HepG2 (cell line): Measurements from ENCODE around the gene HIPK2. TPM values are rescaled to one million over a fixed set of nuclear protein-coding genes. Genes with fewer than 3 reads are reported as not detected.

Experiments
- KDM2A ChIP-seq: sonication (generic); formaldehyde crosslinking; IDR thresholded peaks from 2 replicates; pipeline ENCODE4 v1.4.0; 2020; ENCODE audit warnings: low read depth, missing genetic modification reagents, borderline replicate concordance
- MIER2 ChIP-seq: IDR thresholded peaks from 2 replicates; pipeline ENCODE4 v1.6.1; 2016; ENCODE audit warnings: missing biosample characterization, missing genetic modification reagents
- WIZ ChIP-seq: sonication (generic); formaldehyde crosslinking; IDR thresholded peaks from 2 replicates; pipeline ENCODE4 v1.5.1; 2020; ENCODE audit warnings: mild to moderate bottlenecking, missing genetic modification reagents
- ZMYM4 ChIP-seq: sonication (generic); formaldehyde crosslinking; IDR thresholded peaks from 2 replicates; pipeline ENCODE4 v1.8.1; 2023; ENCODE audit warnings: mild to moderate bottlenecking, missing genetic modification reagents
- ZNF382 ChIP-seq: sonication (generic); formaldehyde crosslinking; IDR thresholded peaks from 2 replicates; pipeline ENCODE4 v1.5.0; 2020; ENCODE audit warnings: missing genetic modification reagents, mild to moderate bottlenecking, borderline replicate concordance
- ZNF660 ChIP-seq: sonication (generic); formaldehyde crosslinking; IDR thresholded peaks from 2 replicates; pipeline ENCODE4 v1.5.1; 2020; ENCODE audit warnings: mild to moderate bottlenecking, low read depth, missing genetic modification reagents, borderline replicate concordance
- polyA plus RNA-seq, 8 experiments: library from polyadenylated mRNA; depleted of rRNA in 3 of 8; stranded (reverse) in 7 of 8; unstranded in 1 of 8; fragments of >200 nt; fragmentation: Illumina TruSeq in 4 of 8; extraction: Trizol in 4 of 8; gene quantifications; 2 replicates each; pipeline versions ENCODE4 v1.2.1 to v1.2.3, GENCODE V29; 2011 to 2016; ENCODE audit warnings: low read depth in 4 of 8, missing spikeins in 1 of 8, mixed read lengths in 1 of 8; ENCODE audit not compliant: insufficient read depth in 1 of 8
- total RNA-seq, 5 experiments: library from RNA; depleted of rRNA; stranded (reverse); fragments of >200 nt; fragmentation: Illumina TruSeq; extraction: Trizol; gene quantifications; 2 replicates each; pipeline ENCODE4 v1.2.3, GENCODE V29; 2016; ENCODE audit warnings: low read depth in 1 of 5
- TF ChIP-seq, protein P1 (sequence below): sonication (generic); formaldehyde crosslinking; IDR thresholded peaks from 2 replicates; pipeline ENCODE4 v1.9.0; 2021; ENCODE audit warnings: mild to moderate bottlenecking, missing genetic modification reagents
- TF ChIP-seq, protein P2 (sequence below): fragments of 450-650 bp; IDR thresholded peaks from 2 replicates; pipeline ENCODE4 v1.6.1; 2016
- TF ChIP-seq, protein P3 (sequence below): sonication (generic); formaldehyde crosslinking; IDR thresholded peaks from 2 replicates; pipeline ENCODE4 v1.5.1; 2020; ENCODE audit warnings: missing genetic modification reagents, mild to moderate bottlenecking, borderline replicate concordance
- TF ChIP-seq, protein P4 (sequence below): sonication (generic); formaldehyde crosslinking; conservative IDR thresholded peaks from 2 replicates; pipeline ENCODE4 v1.8.0; 2022; ENCODE audit warnings: low read depth, missing genetic modification reagents
- TF ChIP-seq, protein P5 (sequence below): sonication (generic); formaldehyde crosslinking; conservative IDR thresholded peaks from 2 replicates; pipeline ENCODE4 v1.8.1; 2023; ENCODE audit warnings: missing genetic modification reagents
- TF ChIP-seq, protein P6 (sequence below): sonication (generic); formaldehyde crosslinking; IDR thresholded peaks from 2 replicates; pipeline ENCODE4 v1.4.0; 2020; ENCODE audit warnings: mild to moderate bottlenecking, missing genetic modification reagents

HIPK2 gene
- total and polyA plus RNA-seq, 2 of the 13 experiments (the other 11 are each of a cell fraction or from before 2014, with no cell fraction given): 14.4 to 20.2 TPM

DNA sequence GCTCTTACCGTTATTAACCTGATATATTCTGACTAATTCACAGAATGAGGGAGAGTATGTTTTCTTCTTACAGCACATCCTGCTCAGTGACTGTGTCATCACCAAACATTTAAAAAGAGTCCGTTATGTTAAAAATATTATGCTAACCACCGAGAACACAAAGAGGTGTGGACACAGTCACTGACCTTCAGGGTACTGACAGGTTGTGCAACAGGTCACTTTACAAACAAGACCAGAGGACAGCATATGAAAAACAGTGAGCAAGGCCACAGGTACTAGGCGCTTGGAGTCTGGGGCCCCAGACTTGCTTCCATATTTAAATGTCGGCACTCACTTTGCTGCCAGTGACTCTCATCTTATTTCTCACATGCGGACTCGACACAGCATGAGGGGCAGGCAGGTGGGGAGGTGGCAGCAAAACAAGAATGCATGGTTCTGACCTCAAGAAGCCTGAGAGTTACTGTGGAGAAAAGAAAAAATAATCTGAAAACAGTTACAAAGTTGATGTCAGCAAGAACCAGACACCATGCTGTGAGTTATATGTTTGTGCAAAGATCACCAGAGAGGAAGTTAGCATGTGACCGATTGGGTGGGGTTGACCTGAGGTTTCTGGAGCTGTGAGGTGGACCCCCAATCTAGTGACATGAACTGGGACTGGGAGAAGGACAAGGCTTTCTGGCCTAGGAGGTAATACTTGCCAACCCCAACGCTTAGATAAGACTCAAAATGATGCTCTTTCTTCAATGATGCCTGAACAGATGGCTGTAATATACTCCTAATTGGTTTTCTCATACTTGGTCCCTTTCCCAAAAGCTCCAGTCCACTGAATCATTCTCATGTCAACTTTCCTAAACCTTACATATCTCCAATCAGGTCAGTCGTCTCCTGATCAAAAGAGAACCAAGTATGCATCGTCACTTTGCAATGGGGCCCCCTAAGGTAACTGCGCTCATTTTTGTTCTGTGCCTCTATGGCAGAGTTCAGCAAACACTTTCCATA lies 102.4 kb downstream of the HIPK2 start (continued):
- TF ChIP-seq ZNF660 (no peak), ZNF382 (no peak), MIER2 (CRISPR knock-in tag) (peak; percentile 72; the same call in 1 of the 2 replicates), KDM2A (peak; percentile 28; the same call in 1 of the 2 replicates), WIZ (CRISPR knock-in tag) (peak; percentile 88; the same call in 1 of the 2 replicates), ZMYM4 (CRISPR knock-in tag) (peak; percentile 83)
- TF ChIP-seq, protein P1, sequence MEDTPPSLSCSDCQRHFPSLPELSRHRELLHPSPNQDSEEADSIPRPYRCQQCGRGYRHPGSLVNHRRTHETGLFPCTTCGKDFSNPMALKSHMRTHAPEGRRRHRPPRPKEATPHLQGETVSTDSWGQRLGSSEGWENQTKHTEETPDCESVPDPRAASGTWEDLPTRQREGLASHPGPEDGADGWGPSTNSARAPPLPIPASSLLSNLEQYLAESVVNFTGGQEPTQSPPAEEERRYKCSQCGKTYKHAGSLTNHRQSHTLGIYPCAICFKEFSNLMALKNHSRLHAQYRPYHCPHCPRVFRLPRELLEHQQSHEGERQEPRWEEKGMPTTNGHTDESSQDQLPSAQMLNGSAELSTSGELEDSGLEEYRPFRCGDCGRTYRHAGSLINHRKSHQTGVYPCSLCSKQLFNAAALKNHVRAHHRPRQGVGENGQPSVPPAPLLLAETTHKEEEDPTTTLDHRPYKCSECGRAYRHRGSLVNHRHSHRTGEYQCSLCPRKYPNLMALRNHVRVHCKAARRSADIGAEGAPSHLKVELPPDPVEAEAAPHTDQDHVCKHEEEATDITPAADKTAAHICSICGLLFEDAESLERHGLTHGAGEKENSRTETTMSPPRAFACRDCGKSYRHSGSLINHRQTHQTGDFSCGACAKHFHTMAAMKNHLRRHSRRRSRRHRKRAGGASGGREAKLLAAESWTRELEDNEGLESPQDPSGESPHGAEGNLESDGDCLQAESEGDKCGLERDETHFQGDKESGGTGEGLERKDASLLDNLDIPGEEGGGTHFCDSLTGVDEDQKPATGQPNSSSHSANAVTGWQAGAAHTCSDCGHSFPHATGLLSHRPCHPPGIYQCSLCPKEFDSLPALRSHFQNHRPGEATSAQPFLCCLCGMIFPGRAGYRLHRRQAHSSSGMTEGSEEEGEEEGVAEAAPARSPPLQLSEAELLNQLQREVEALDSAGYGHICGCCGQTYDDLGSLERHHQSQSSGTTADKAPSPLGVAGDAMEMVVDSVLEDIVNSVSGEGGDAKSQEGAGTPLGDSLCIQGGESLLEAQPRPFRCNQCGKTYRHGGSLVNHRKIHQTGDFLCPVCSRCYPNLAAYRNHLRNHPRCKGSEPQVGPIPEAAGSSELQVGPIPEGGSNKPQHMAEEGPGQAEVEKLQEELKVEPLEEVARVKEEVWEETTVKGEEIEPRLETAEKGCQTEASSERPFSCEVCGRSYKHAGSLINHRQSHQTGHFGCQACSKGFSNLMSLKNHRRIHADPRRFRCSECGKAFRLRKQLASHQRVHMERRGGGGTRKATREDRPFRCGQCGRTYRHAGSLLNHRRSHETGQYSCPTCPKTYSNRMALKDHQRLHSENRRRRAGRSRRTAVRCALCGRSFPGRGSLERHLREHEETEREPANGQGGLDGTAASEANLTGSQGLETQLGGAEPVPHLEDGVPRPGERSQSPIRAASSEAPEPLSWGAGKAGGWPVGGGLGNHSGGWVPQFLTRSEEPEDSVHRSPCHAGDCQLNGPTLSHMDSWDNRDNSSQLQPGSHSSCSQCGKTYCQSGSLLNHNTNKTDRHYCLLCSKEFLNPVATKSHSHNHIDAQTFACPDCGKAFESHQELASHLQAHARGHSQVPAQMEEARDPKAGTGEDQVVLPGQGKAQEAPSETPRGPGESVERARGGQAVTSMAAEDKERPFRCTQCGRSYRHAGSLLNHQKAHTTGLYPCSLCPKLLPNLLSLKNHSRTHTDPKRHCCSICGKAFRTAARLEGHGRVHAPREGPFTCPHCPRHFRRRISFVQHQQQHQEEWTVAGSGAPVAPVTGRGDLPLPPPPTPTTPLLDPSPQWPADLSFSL (CRISPR knock-in tag): no peak
- TF ChIP-seq, protein P2, sequence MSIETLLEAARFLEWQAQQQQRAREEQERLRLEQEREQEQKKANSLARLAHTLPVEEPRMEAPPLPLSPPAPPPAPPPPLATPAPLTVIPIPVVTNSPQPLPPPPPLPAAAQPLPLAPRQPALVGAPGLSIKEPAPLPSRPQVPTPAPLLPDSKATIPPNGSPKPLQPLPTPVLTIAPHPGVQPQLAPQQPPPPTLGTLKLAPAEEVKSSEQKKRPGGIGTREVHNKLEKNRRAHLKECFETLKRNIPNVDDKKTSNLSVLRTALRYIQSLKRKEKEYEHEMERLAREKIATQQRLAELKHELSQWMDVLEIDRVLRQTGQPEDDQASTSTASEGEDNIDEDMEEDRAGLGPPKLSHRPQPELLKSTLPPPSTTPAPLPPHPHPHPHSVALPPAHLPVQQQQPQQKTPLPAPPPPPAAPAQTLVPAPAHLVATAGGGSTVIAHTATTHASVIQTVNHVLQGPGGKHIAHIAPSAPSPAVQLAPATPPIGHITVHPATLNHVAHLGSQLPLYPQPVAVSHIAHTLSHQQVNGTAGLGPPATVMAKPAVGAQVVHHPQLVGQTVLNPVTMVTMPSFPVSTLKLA: no peak
- TF ChIP-seq, protein P3, sequence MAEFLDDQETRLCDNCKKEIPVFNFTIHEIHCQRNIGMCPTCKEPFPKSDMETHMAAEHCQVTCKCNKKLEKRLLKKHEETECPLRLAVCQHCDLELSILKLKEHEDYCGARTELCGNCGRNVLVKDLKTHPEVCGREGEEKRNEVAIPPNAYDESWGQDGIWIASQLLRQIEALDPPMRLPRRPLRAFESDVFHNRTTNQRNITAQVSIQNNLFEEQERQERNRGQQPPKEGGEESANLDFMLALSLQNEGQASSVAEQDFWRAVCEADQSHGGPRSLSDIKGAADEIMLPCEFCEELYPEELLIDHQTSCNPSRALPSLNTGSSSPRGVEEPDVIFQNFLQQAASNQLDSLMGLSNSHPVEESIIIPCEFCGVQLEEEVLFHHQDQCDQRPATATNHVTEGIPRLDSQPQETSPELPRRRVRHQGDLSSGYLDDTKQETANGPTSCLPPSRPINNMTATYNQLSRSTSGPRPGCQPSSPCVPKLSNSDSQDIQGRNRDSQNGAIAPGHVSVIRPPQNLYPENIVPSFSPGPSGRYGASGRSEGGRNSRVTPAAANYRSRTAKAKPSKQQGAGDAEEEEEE: no peak; the same call in 1 of the 2 replicates
- TF ChIP-seq, protein P4, sequence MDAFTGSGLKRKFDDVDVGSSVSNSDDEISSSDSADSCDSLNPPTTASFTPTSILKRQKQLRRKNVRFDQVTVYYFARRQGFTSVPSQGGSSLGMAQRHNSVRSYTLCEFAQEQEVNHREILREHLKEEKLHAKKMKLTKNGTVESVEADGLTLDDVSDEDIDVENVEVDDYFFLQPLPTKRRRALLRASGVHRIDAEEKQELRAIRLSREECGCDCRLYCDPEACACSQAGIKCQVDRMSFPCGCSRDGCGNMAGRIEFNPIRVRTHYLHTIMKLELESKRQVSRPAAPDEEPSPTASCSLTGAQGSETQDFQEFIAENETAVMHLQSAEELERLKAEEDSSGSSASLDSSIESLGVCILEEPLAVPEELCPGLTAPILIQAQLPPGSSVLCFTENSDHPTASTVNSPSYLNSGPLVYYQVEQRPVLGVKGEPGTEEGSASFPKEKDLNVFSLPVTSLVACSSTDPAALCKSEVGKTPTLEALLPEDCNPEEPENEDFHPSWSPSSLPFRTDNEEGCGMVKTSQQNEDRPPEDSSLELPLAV (CRISPR knock-in tag): no peak
- TF ChIP-seq, protein P5, sequence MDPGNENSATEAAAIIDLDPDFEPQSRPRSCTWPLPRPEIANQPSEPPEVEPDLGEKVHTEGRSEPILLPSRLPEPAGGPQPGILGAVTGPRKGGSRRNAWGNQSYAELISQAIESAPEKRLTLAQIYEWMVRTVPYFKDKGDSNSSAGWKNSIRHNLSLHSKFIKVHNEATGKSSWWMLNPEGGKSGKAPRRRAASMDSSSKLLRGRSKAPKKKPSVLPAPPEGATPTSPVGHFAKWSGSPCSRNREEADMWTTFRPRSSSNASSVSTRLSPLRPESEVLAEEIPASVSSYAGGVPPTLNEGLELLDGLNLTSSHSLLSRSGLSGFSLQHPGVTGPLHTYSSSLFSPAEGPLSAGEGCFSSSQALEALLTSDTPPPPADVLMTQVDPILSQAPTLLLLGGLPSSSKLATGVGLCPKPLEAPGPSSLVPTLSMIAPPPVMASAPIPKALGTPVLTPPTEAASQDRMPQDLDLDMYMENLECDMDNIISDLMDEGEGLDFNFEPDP (CRISPR knock-in tag): no peak
- TF ChIP-seq, protein P6, sequence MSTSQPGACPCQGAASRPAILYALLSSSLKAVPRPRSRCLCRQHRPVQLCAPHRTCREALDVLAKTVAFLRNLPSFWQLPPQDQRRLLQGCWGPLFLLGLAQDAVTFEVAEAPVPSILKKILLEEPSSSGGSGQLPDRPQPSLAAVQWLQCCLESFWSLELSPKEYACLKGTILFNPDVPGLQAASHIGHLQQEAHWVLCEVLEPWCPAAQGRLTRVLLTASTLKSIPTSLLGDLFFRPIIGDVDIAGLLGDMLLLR (CRISPR knock-in tag): no peak
